ENCODE results near the gene CLCN6. TPM values are rescaled to one million over a fixed set of nuclear protein-coding genes. Genes with fewer than 3 reads are reported as not detected.

The CLCN6 gene
- total and polyA plus RNA-seq, 2 of the 8 experiments (the other 6 are each of a cell fraction or from before 2014, with no cell fraction given), result 15.7 to 26.0 TPM

DNA sequence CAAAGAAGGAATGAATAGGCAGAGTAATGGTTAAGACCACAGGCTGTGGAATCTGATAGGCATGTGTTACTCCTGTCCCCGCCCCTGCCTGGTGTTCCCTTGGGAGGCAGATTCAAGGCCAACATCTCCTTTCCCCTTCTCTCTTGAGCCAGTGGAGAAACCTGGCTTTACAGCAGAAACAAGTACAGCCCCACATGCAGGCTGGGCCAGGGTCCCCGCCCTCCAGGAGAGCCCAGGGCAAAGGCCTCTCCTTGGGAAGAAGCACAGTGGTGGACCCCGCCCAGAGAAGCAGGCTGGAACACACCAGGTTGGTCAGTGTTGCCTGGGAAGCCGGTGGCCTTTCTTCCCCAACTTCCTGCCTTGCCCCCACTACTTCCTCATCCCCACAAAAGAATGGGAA is 37.2 kb upstream of the CLCN6 start:
- no peak overlapping the region for H3K18ac ChIP-seq (ENCODE audit: extremely low read depth, low read length)
- peak overlapping the region; percentile 38; the same call in 1 of the 2 replicates for H4K8ac ChIP-seq (ENCODE audit: extremely low read depth, insufficient read depth, low read length)
- H4K91ac ChIP-seq (replicated peaks; ENCODE audit: insufficient read length, low read length), result no peak overlapping the region
- H3K4me3 ChIP-seq (ENCODE audit: extremely low read depth in 1 of 4, insufficient read depth in 2 of 4, low read depth in 3 of 4, low read length in 4 of 4), result no peak overlapping the region
- no peak overlapping the region for H3K27ac ChIP-seq (ENCODE audit: low read depth, low read length)
- no peaks in the 10 kb centered on the region for H3K23me2 ChIP-seq (ENCODE audit: low read depth, low read length)
- H2BK15ac ChIP-seq (ENCODE audit: low read length), result no peak overlapping the region
- H4K20me1 ChIP-seq (replicated peaks in 1 of 2; ENCODE audit: control insufficient read depth in 1 of 2, insufficient read depth in 2 of 2, low read length in 2 of 2), result no peaks in the 10 kb centered on the region
- no peak overlapping the region for H2AK5ac ChIP-seq (ENCODE audit: low read depth, low read length)
- H2AFZ ChIP-seq (ENCODE audit: low read length), result no peak overlapping the region
- no peak overlapping the region for H4K5ac ChIP-seq (ENCODE audit: insufficient read length, low read depth, low read length)
- H3K4me2 ChIP-seq (ENCODE audit: insufficient read depth in 1 of 2, low read depth in 2 of 2, low read length in 2 of 2), result no peak overlapping the region
- H3K9me3 ChIP-seq (ENCODE audit: insufficient read depth in 2 of 2, low read depth in 1 of 2, low read length in 1 of 2), result no peaks in the 10 kb centered on the region
- no peak for TF ChIP-seq CHD1 (IDR thresholded peaks at IDR 0.05; ENCODE audit: low read depth, low read length)
- no peak for TF ChIP-seq PHF8 (conservative IDR thresholded peaks at IDR 0.05; ENCODE audit: low read depth, low read length)
- no peak overlapping the region for H2BK20ac ChIP-seq (ENCODE audit: low read length)
- no peak overlapping the region for H2BK5ac ChIP-seq (ENCODE audit: low read depth, low read length)
- H3K4me1 ChIP-seq (replicated peaks in 1 of 4; ENCODE audit: control insufficient read depth in 3 of 4, insufficient read depth in 4 of 4, low read length in 3 of 4), result no peaks in the 10 kb centered on the region; a peak in 1 of 7 replicates
- H2BK120ac ChIP-seq (replicated peaks; ENCODE audit: low read depth, low read length), result no peak overlapping the region
- H3K36me3 ChIP-seq (ENCODE audit: control insufficient read depth in 2 of 4, insufficient read depth in 4 of 4, low read length in 3 of 4), result no peaks in the 10 kb centered on the region
- H3K27me3 ChIP-seq (replicated peaks in 1 of 4; ENCODE audit: control insufficient read depth in 3 of 4, extremely low read depth in 1 of 4, insufficient read depth in 3 of 4, low read length in 3 of 4), result peaks cover 0 to 10% (median under 1%) of the 10 kb centered on the region in 4 experiments; a peak in 4 of 7 replicates
- DNase-seq (ENCODE audit: low read depth in 1 of 2, low spot score in 2 of 2) (no peak), FAIRE-seq (no peak)
- no peaks in the 10 kb centered on the region for H3K79me1 ChIP-seq (ENCODE audit: low read depth, low read length)
- H3K9ac ChIP-seq (replicated peaks in 1 of 4; ENCODE audit: extremely low read depth in 1 of 4, low read depth in 3 of 4, low read length in 3 of 4), result no peak overlapping the region
- H3K23ac ChIP-seq (ENCODE audit: insufficient read length), result no peak overlapping the region
- H2BK12ac ChIP-seq (ENCODE audit: low read depth, low read length), result no peak overlapping the region
- POLR2A ChIA-PET (ENCODE audit: partially characterized antibody), result no interaction called here
- H3K14ac ChIP-seq (ENCODE audit: insufficient read length), result no peak overlapping the region
- CTCF ChIA-PET (ENCODE audit: partially characterized antibody), result interaction anchor here (0.7 to 1.4 kb wide), 6 partner anchors 11 to 105 kb away, joined by 3 to 4 read pairs (median 3); partner anchors contain the start of gene FBXO6
- no peak overlapping the region for H3K56ac ChIP-seq (replicated peaks; ENCODE audit: insufficient read length, low read depth, low read length)
- 81% methylated on average over 4 of the region's 4 CpGs; no CpG with 5 or more reads in 1 of the 2 experiments for WGBS, 2 experiments (ENCODE audit: extremely low coverage in 1 of 2, insufficient coverage in 1 of 2, insufficient read length in 1 of 2, insufficient replicate concordance in 2 of 2, low coverage in 1 of 2, low lambda C conversion rate in 2 of 2, missing lambda C conversion rate in 1 of 2)
- H3K79me2 ChIP-seq (ENCODE audit: control insufficient read depth in 1 of 2, insufficient read depth in 2 of 2, low read length in 2 of 2), result no peaks in the 10 kb centered on the region
- H3K4ac ChIP-seq (replicated peaks; ENCODE audit: insufficient read length, low read depth, low read length), result no peak overlapping the region
